Testis (tissue), 3 donors: ENCODE results near the gene KLHL29. TPM values are rescaled to one million over a fixed set of nuclear protein-coding genes. Genes with fewer than 3 reads are reported as not detected.

ENCODE experiments used
- DNase-seq: peaks from one replicate; pipeline ENCODE4 v3.0.0-alpha.2; 2019
- H3K27ac ChIP-seq, 2 donors: fragments of 200-600 bp; sonication (generic); one replicate each; pipeline ENCODE4 v1.5.1; 2019
- H3K27me3 ChIP-seq: fragments of 200-600 bp; sonication (generic); one replicate; pipeline ENCODE4 v1.5.1; 2019
- H3K36me3 ChIP-seq: fragments of 200-600 bp; sonication (generic); one replicate; pipeline ENCODE4 v1.5.1; 2017; ENCODE audit warnings: low read depth; ENCODE audit errors: missing control alignments
- H3K4me1 ChIP-seq: fragments of 200-600 bp; sonication (generic); one replicate; pipeline ENCODE4 v1.5.1; 2019
- H3K4me3 ChIP-seq, 2 donors: fragments of 200-600 bp; sonication (generic); one replicate each; pipeline ENCODE4 v1.5.1; 2017 to 2019
- H3K9me3 ChIP-seq: fragments of 200-600 bp; sonication (generic); one replicate; pipeline ENCODE4 v1.5.1; 2017
- CTCF ChIP-seq, 3 experiments: fragments of 450-650 bp in 2 of 3; fragments of 200-600 bp in 1 of 3; sonication (generic) in 1 of 3; IDR thresholded peaks; one replicate each; pipeline ENCODE4 v1.5.1; 2016 to 2019; ENCODE audit warnings: antibody characterized with exemption in 3 of 3, mild to moderate bottlenecking in 2 of 3, moderate library complexity in 1 of 3
- POLR2A ChIP-seq: fragments of 450-650 bp; IDR thresholded peaks from one replicate; pipeline ENCODE4 v1.6.1; 2017; ENCODE audit warnings: antibody characterized with exemption, mild to moderate bottlenecking, moderate library complexity
- WGBS, 2 donors: methylation state at CpG; one replicate each; pipeline ENCODE4 v1.1.5; 2018; 5-methylcytosine and 5-hydroxymethylcytosine counted together
- intact Hi-C: fragments of 100-400 bp; cut with DNase I; formaldehyde crosslinking; loops from one replicate; pipeline ENCODE4 v1.15.1; 2023; ENCODE audit warnings: low total_unique reads
- polyA plus RNA-seq: library from polyadenylated mRNA; stranded (reverse); fragments of 350-450 nt; fragmentation: Illumina TruSeq; extraction: RNeasy Lipid Tissue Mini Kit (QIAGEN cat#74804); gene quantifications from one replicate; pipeline ENCODE4 v1.2.3, GENCODE V29; 2014; ENCODE audit warnings: low read depth, low replicate concordance; ENCODE audit not compliant: insufficient read depth
- total RNA-seq, 2 donors: library from RNA; depleted of rRNA; stranded (reverse); fragments of >200 nt; gene quantifications; one replicate each; pipeline ENCODE4 v1.2.3, GENCODE V29; 2016

Gene KLHL29
- total and polyA plus RNA-seq, 3 donors from 2014 or later = 3.3 to 10.9 (median 7.9) TPM

DNA sequence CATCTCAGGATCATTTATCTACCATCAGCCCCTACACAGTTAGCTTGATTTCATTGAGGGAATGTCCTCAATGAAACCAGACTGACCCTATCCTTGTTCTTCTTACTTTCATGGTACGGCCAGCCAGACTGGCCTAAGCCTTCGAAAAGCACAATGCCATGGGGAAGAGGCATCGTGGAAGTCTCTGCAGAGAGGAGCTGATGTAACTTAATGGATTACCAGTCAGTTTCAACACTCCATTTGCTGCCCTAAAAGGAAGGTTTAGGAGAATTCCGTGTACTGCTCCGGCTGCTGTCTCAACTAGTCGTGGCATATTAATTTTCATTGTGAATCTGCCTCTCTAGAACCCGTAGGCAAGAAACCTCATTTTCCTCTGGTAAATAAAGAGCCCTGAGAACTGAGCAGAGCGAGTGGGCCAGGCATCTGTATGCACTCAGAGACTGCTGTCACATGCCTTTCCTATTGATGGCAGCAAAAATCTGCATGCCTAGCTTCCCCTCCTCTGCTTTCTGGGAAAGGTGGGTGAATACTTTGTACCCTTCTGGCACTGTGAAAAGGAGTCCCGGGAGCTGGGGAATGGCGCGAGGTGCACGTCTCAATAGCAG lies 184.9 kb downstream of the KLHL29 start:
- Histone ChIP-seq H3K27ac (no peak overlapping the region), H3K36me3 (no peaks in the 10 kb centered on the region), H3K4me1 (peaks cover 5% of the 10 kb centered on the region), H3K9me3 (no peaks in the 10 kb centered on the region), H3K27me3 (no peaks in the 10 kb centered on the region), H3K4me3 (no peak overlapping the region)
- no peak for DNase-seq
- intact Hi-C loops = no loop called here
- 86% methylated on average over 12 of the region's 12 CpGs for WGBS, 2 donors
- TF ChIP-seq CTCF (IDR thresholded peaks at IDR 0.05) (no peak), POLR2A (no peak)

GRCh38 chr2:23571085-23571484 lies 186.1 kb downstream of the KLHL29 start:
- no peak overlapping the region for H3K27ac ChIP-seq
- TF ChIP-seq POLR2A (no peak), CTCF (IDR thresholded peaks at IDR 0.05) (no peak)

DNA sequence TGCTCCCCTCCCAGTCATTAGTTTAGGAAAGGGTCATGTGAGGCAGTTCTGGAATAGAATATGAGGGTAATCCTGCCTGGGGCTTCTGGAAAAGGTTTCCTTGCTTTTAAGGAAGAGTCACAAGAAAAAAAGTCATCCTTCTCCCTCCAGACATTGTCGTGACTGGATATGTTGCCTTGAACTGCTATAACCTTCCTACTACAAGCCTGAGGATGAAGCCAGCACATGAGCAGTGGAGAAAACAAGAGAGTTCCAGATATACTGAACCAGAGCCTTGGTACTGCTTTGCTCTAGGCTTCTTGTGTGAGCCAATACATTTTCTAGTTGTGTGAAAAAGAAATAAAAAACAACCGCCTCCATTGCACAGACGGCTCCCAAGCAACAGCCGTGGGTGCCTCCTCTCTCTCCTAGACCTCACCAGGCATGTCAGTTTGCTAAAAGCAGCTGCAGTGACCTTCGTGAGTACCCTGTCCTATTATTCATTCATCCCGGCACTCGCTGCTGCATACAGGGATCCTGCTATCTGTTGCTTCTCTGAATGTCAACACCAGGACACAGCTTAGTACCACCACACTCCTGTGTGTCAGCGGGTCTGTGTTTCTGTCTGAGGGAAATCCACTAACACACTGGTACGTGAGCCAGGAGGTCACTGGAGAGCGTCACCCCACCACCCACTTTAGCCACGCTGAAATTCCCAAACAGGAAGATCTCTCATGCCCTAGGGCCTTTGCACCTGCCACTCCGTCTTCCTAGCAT lies 186.7 kb downstream of the KLHL29 start:
- no peaks in the 10 kb centered on the region for H3K9me3 ChIP-seq
- H3K27ac ChIP-seq = no peak overlapping the region
- DNase-seq = no peak
- no peak overlapping the region for H3K4me3 ChIP-seq
- no peak for TF ChIP-seq POLR2A
- no peak for TF ChIP-seq CTCF (IDR thresholded peaks at IDR 0.05)
- WGBS, 2 donors = 74 to 76% methylated on average over 12 of the region's 12 CpGs
- no peaks in the 10 kb centered on the region for H3K36me3 ChIP-seq
- H3K27me3 ChIP-seq = no peaks in the 10 kb centered on the region
- intact Hi-C loops = no loop called here
- H3K4me1 ChIP-seq = peaks cover 5% of the 10 kb centered on the region

More at GRCh38 chr2:23571085-23571484, 186.1 kb downstream of the KLHL29 start:
- Histone ChIP-seq H3K36me3 (no peaks in the 10 kb centered on the region), H3K4me1 (peaks cover 5% of the 10 kb centered on the region), H3K4me3 (no peak overlapping the region), H3K9me3 (no peaks in the 10 kb centered on the region), H3K27me3 (no peaks in the 10 kb centered on the region)
- 88 to 97% methylated on average over 5 to 6 of the region's 6 CpGs for WGBS, 2 donors
- no peak for DNase-seq
- intact Hi-C loops = no loop called here

GRCh38 chr2:23574919-23575654 lies 190.1 kb downstream of the KLHL29 start:
- no peak for TF ChIP-seq CTCF (IDR thresholded peaks at IDR 0.05)
- TF ChIP-seq POLR2A = no peak
- Histone ChIP-seq H3K36me3 (no peaks in the 10 kb centered on the region), H3K9me3 (no peaks in the 10 kb centered on the region), H3K27ac (no peak overlapping the region), H3K4me1 (no peaks in the 10 kb centered on the region), H3K4me3 (no peak overlapping the region), H3K27me3 (no peaks in the 10 kb centered on the region)
- intact Hi-C loops = no loop called here
- no peak for DNase-seq
- 79 to 82% methylated on average over 9 to 13 of the region's 13 CpGs for WGBS, 2 donors
